HEK293T (cell line): Measurements from ENCODE around the gene DMP1.

Experiments used
- CTBP1 ChIP-seq: fragments of 450-650 bp; IDR thresholded peaks from 2 replicates; pipeline ENCODE4 v1.6.1; 2016; ENCODE audit warnings: borderline replicate concordance
- FOXA1 ChIP-seq: fragments of 450-650 bp; IDR thresholded peaks from 2 replicates; pipeline ENCODE4 v1.6.1; 2016; ENCODE audit warnings: mild to moderate bottlenecking
- SP1 ChIP-seq: fragments of 450-650 bp; IDR thresholded peaks from 2 replicates; pipeline ENCODE4 v1.6.1; 2017
- TARDBP ChIP-seq: fragments of 450-650 bp; IDR thresholded peaks from 2 replicates; pipeline ENCODE4 v1.6.1; 2016

DNA sequence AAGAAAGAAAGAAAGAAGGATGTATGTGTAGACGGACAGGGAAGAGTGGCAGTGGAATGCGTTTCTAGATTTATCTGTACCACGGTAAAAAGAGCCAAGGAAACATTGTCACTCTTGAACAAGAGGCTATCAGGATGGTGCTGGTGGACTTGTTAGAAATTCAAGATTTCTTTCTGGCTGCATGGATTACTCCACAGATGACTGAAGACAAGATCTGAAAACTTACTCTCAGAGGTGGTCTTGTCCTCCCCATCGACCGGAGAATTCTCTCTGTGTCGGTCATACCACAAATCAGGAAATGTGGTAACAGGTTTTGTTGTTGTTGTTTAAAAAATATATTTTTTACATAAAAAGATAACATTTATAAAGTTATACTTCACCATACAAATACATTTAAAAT is 30.0 kb upstream of the DMP1 start:
- TF ChIP-seq FOXA1, result no peak
- TF ChIP-seq SP1, result no peak
- TF ChIP-seq TARDBP, result no peak
- no peak for TF ChIP-seq CTBP1
